Measurements from ENCODE around the gene DENND1B. TPM values are rescaled to one million over a fixed set of nuclear protein-coding genes. Genes with fewer than 3 reads are reported as not detected.

Gene DENND1B
- total RNA-seq, 1 experiment from 2014 or later = 9.6 TPM

DNA sequence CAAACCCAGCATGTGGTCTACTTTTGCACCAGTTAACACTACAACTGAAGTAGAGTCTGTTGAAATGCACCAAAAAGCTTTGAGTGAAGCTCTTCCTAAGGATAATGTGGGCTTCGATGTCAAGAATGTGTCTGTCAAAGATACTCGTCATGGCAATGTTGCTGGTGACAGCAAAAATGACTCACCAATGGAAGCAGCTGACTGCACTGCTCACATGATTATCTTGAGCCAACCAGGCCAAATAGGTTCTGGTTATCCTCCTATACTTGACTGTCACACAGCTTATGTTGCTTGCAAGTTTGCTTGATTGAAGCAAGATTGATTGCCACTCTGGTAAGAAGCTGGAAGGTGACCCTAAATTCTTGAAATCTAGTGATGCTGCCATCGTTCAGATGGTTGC lies 85.2 kb downstream of the DENND1B start:
- POLR2A ChIA-PET = no interaction called here
- Histone ChIP-seq H3K4me2 (ENCODE audit: low read length) (no peak overlapping the region), H2AFZ (ENCODE audit: low read depth, low read length, poor library complexity, severe bottlenecking) (no peak overlapping the region), H3K4me1 (ENCODE audit: control insufficient read depth in 1 of 2, insufficient read depth in 2 of 2, low read length in 2 of 2) (no peaks in the 10 kb centered on the region), H4K20me1 (ENCODE audit: insufficient read depth) (no peaks in the 10 kb centered on the region), H3K9me3 (ENCODE audit: control insufficient read depth in 1 of 2, insufficient read depth in 1 of 2, low read depth in 1 of 2, low read length in 2 of 2) (no peaks in the 10 kb centered on the region), H3K79me2 (ENCODE audit: insufficient read depth, low read length) (no peaks in the 10 kb centered on the region), H3K9ac (ENCODE audit: low read length) (no peak overlapping the region), H3K9me2 (ENCODE audit: insufficient read depth) (no peaks in the 10 kb centered on the region), H3K27ac (ENCODE audit: low read depth, low read length) (no peak overlapping the region), H3K27me3 (ENCODE audit: insufficient read depth, low read length) (no peaks in the 10 kb centered on the region), H3K4me3 (replicated peaks in 1 of 2; ENCODE audit: low read depth in 1 of 2, low read length in 2 of 2) (no peak overlapping the region), H3K36me3 (ENCODE audit: control insufficient read depth in 1 of 2, insufficient read depth in 2 of 2, low read length in 2 of 2) (no peaks in the 10 kb centered on the region)
- ATAC-seq (no peak), DNase-seq (ENCODE audit: low read depth, low spot score) (no peak)
- TF ChIP-seq SIN3A (IDR thresholded peaks at IDR 0.05; ENCODE audit: low read depth) (no peak), CBX3 (IDR thresholded peaks at IDR 0.05; ENCODE audit: low read depth) (no peak), RAD21 (IDR thresholded peaks at IDR 0.05; ENCODE audit: low read depth) (no peak), TCF7L2 (IDR thresholded peaks at IDR 0.05; ENCODE audit: borderline replicate concordance, extremely low read depth, insufficient read depth, insufficient read length) (no peak), ELF1 (IDR thresholded peaks at IDR 0.05; ENCODE audit: borderline replicate concordance, low read depth) (no peak)
- TF ChIP-seq, protein P1, sequence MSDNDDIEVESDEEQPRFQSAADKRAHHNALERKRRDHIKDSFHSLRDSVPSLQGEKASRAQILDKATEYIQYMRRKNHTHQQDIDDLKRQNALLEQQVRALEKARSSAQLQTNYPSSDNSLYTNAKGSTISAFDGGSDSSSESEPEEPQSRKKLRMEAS (IDR thresholded peaks at IDR 0.05) = no peak
- TF ChIP-seq, protein P2, sequence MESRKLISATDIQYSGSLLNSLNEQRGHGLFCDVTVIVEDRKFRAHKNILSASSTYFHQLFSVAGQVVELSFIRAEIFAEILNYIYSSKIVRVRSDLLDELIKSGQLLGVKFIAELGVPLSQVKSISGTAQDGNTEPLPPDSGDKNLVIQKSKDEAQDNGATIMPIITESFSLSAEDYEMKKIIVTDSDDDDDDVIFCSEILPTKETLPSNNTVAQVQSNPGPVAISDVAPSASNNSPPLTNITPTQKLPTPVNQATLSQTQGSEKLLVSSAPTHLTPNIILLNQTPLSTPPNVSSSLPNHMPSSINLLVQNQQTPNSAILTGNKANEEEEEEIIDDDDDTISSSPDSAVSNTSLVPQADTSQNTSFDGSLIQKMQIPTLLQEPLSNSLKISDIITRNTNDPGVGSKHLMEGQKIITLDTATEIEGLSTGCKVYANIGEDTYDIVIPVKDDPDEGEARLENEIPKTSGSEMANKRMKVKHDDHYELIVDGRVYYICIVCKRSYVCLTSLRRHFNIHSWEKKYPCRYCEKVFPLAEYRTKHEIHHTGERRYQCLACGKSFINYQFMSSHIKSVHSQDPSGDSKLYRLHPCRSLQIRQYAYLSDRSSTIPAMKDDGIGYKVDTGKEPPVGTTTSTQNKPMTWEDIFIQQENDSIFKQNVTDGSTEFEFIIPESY (IDR thresholded peaks at IDR 0.05; ENCODE audit: extremely low read depth, insufficient replicate concordance, low read length) = no peak
- no TSS peak for BruUV-seq (replicated peaks)
- intact Hi-C loops (cut with micrococcal nuclease) = loop anchor here (10.0 kb wide), 1 partner anchor 175 kb away; no protein-coding TSS in a partner anchor
- CTCF ChIA-PET = no interaction called here
- RAD21 ChIA-PET (ENCODE audit: low non-redundant PET in 1 of 2, low total read pairs in 2 of 2, uncharacterized antibody in 2 of 2, unreplicated experiment in 2 of 2) = no interaction called here

DNA sequence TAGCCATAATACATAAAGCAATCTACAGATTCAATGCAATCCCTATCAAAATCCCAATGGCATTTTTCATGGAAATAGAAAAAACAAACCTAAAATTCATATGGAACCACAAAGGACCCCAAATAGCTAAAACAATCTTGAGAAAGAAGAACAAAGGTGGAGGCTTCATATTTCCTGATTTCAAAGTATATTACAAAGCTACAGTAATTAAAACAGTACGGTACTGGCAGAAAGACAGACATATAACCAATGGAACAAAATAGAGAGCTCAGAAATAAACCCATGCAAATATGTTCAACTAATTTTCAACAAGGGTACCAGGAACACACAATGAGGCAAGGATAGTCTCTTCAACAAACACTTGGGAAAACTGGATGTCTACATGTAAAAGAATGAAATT lies 87.0 kb downstream of the DENND1B start:
- H3K27ac ChIP-seq (ENCODE audit: low read depth, low read length) = no peak overlapping the region
- no peaks in the 10 kb centered on the region for H3K9me3 ChIP-seq (ENCODE audit: control insufficient read depth in 1 of 2, insufficient read depth in 1 of 2, low read depth in 1 of 2, low read length in 2 of 2)
- no peaks in the 10 kb centered on the region for H3K9me2 ChIP-seq (ENCODE audit: insufficient read depth)
- ChIA-PET RAD21 (ENCODE audit: low non-redundant PET in 1 of 2, low total read pairs in 2 of 2, uncharacterized antibody in 2 of 2, unreplicated experiment in 2 of 2) (no interaction called here), POLR2A (no interaction called here), CTCF (no interaction called here)
- H3K9ac ChIP-seq (ENCODE audit: low read length) = no peak overlapping the region
- TF ChIP-seq CBX3 (IDR thresholded peaks at IDR 0.05; ENCODE audit: low read depth) (0 out of 2 replicates have a peak, but pooled peaks have one; percentile 27), SRF (IDR thresholded peaks at IDR 0.05; ENCODE audit: low read depth) (no peak)
- no peaks in the 10 kb centered on the region for H3K79me2 ChIP-seq (ENCODE audit: insufficient read depth, low read length)
- DNase-seq (ENCODE audit: low read depth, low spot score) (no peak), ATAC-seq (no peak)
- H4K20me1 ChIP-seq (ENCODE audit: insufficient read depth) = no peaks in the 10 kb centered on the region
- no peaks in the 10 kb centered on the region for H3K36me3 ChIP-seq (ENCODE audit: control insufficient read depth in 1 of 2, insufficient read depth in 2 of 2, low read length in 2 of 2)
- no TSS peak for BruUV-seq (replicated peaks)
- no peaks in the 10 kb centered on the region for H3K4me1 ChIP-seq (ENCODE audit: control insufficient read depth in 1 of 2, insufficient read depth in 2 of 2, low read length in 2 of 2)
- no peak overlapping the region for H3K4me2 ChIP-seq (ENCODE audit: low read length)
- no peaks in the 10 kb centered on the region for H3K27me3 ChIP-seq (ENCODE audit: insufficient read depth, low read length)
- H2AFZ ChIP-seq (ENCODE audit: low read depth, low read length, poor library complexity, severe bottlenecking) = no peak overlapping the region
- H3K4me3 ChIP-seq (replicated peaks in 1 of 2; ENCODE audit: low read depth in 1 of 2, low read length in 2 of 2) = no peak overlapping the region
- intact Hi-C loops (cut with micrococcal nuclease) = no loop called here

Measured in HCT116 (cell line).